H9 (cell line): ENCODE data around the gene DIAPH2. TPM values are rescaled to one million over a fixed set of nuclear protein-coding genes. Genes with fewer than 3 reads are reported as not detected.

Experiments used
- DNase-seq: peaks from one replicate; pipeline ENCODE4 v3.0.0-alpha.2; 2017
- H2AFZ ChIP-seq: one replicate; pipeline ENCODE4 v1.6.1; 2013; ENCODE audit warnings: mild to moderate bottlenecking, low read length, control low read depth, moderate library complexity
- H2AK5ac ChIP-seq: 2 replicates; pipeline ENCODE4 v1.6.1; 2013; ENCODE audit warnings: low read length, control low read depth, mixed read lengths; ENCODE audit not compliant: insufficient read length
- H2BK120ac ChIP-seq: one replicate; pipeline ENCODE4 v1.6.1; 2013; ENCODE audit warnings: low read depth, mild to moderate bottlenecking, low read length, control low read depth, inconsistent platforms; ENCODE audit not compliant: poor library complexity, severe bottlenecking
- H2BK12ac ChIP-seq: 2 replicates; pipeline ENCODE4 v1.6.1; 2013; ENCODE audit warnings: low read length, control low read depth, mixed read lengths, low read depth; ENCODE audit not compliant: insufficient read length
- H2BK15ac ChIP-seq: 2 replicates; pipeline ENCODE4 v1.6.1; 2013; ENCODE audit warnings: low read depth, low read length, control low read depth
- H2BK20ac ChIP-seq: one replicate; pipeline ENCODE4 v1.6.1; 2013; ENCODE audit warnings: low read depth, mild to moderate bottlenecking, low read length, control low read depth, inconsistent platforms; ENCODE audit not compliant: poor library complexity, severe bottlenecking
- H2BK5ac ChIP-seq: 2 replicates; pipeline ENCODE4 v1.6.1; 2013; ENCODE audit warnings: low read length, control low read depth, mixed read lengths; ENCODE audit not compliant: insufficient read length
- H3K14ac ChIP-seq: 2 replicates; pipeline ENCODE4 v1.6.1; 2013; ENCODE audit warnings: low read length, control low read depth; ENCODE audit not compliant: insufficient read depth
- H3K18ac ChIP-seq: 2 replicates; pipeline ENCODE4 v1.6.1; 2013; ENCODE audit warnings: low read depth, mild to moderate bottlenecking, mixed read lengths, low read length, control low read depth; ENCODE audit not compliant: insufficient read length
- H3K23ac ChIP-seq: 2 replicates; pipeline ENCODE4 v1.6.1; 2013; ENCODE audit warnings: low read length, control low read depth, mixed read lengths, low read depth; ENCODE audit not compliant: insufficient read length
- H3K23me2 ChIP-seq: 2 replicates; pipeline ENCODE4 v1.6.1; 2013; ENCODE audit warnings: low read depth, mild to moderate bottlenecking, mixed read lengths, low read length, control low read depth; ENCODE audit not compliant: insufficient read length, poor library complexity, severe bottlenecking
- H3K27ac ChIP-seq: 2 replicates; pipeline ENCODE4 v1.5.1; 2013; ENCODE audit warnings: low read length, control low read depth, mixed read lengths, low read depth; ENCODE audit not compliant: insufficient read length
- H3K27me3 ChIP-seq: 2 replicates; pipeline ENCODE4 v1.6.1; 2013; ENCODE audit warnings: low read length, control low read depth, inconsistent platforms; ENCODE audit not compliant: insufficient read depth
- H3K4ac ChIP-seq: 2 replicates; pipeline ENCODE4 v1.6.1; 2013; ENCODE audit warnings: low read depth, mild to moderate bottlenecking, control low read depth, inconsistent platforms, low read length, moderate library complexity
- H3K4me1 ChIP-seq: 2 replicates; pipeline ENCODE4 v1.6.1; 2013; ENCODE audit warnings: low read length, control low read depth, inconsistent platforms; ENCODE audit not compliant: insufficient read depth
- H3K4me2 ChIP-seq: 2 replicates; pipeline ENCODE4 v1.6.1; 2013; ENCODE audit warnings: low read length, control low read depth, mixed read lengths; ENCODE audit not compliant: insufficient read length, insufficient read depth
- H3K56ac ChIP-seq: 2 replicates; pipeline ENCODE4 v1.6.1; 2013; ENCODE audit warnings: low read depth, mild to moderate bottlenecking, mixed read lengths, low read length, control low read depth; ENCODE audit not compliant: insufficient read length
- H3K79me1 ChIP-seq: 2 replicates; pipeline ENCODE4 v1.6.1; 2013; ENCODE audit warnings: low read depth, mild to moderate bottlenecking, moderate library complexity, low read length, control low read depth, inconsistent platforms; ENCODE audit not compliant: insufficient read depth, poor library complexity, severe bottlenecking
- H3K79me2 ChIP-seq: 2 replicates; pipeline ENCODE4 v1.6.1; 2013; ENCODE audit warnings: low read length, control low read depth, inconsistent platforms; ENCODE audit not compliant: insufficient read depth
- H3K9ac ChIP-seq: 2 replicates; pipeline ENCODE4 v1.6.1; 2013; ENCODE audit warnings: low read length, control low read depth, mixed read lengths; ENCODE audit not compliant: insufficient read length; ENCODE audit errors: extremely low read depth
- H3K9me3 ChIP-seq: one replicate; pipeline ENCODE4 v1.6.1; 2013; ENCODE audit warnings: low read depth, low read length, inconsistent platforms; ENCODE audit not compliant: control insufficient read depth
- H3T11ph ChIP-seq: one replicate; pipeline ENCODE4 v1.6.1; 2013; ENCODE audit warnings: mild to moderate bottlenecking, low read length, control low read depth, inconsistent platforms
- H4K20me1 ChIP-seq: one replicate; pipeline ENCODE4 v1.6.1; 2013; ENCODE audit not compliant: control insufficient read depth, insufficient read length, insufficient read depth
- H4K5ac ChIP-seq: 2 replicates; pipeline ENCODE4 v1.6.1; 2013; ENCODE audit warnings: low read depth, mild to moderate bottlenecking, mixed read lengths, low read length, control low read depth; ENCODE audit not compliant: insufficient read length
- H4K8ac ChIP-seq: replicated peaks from 2 replicates; pipeline ENCODE4 v1.6.1; 2013; ENCODE audit warnings: low read length, control low read depth, mixed read lengths, low read depth; ENCODE audit not compliant: insufficient read length
- H4K91ac ChIP-seq: 2 replicates; pipeline ENCODE4 v1.6.1; 2013; ENCODE audit warnings: low read depth, mild to moderate bottlenecking, moderate library complexity, mixed read lengths, low read length, control low read depth; ENCODE audit not compliant: insufficient read length
- H3K27ac Mint-ChIP-seq, 3 experiments: 2 replicates in 2 of 3; 3 replicates in 1 of 3; pipeline ENCODE4 v1.8.0; 2020 to 2021; ENCODE audit warnings: mixed read lengths in 3 of 3, mild to moderate bottlenecking in 1 of 3, moderate library complexity in 1 of 3
- H3K27me3 Mint-ChIP-seq: 2 replicates; pipeline ENCODE4 v1.8.0; 2021; ENCODE audit warnings: low read depth, mild to moderate bottlenecking, moderate library complexity, mixed read lengths
- H3K36me3 Mint-ChIP-seq, 3 experiments: 2 replicates in 2 of 3; 3 replicates in 1 of 3; pipeline ENCODE4 v1.8.0; 2020 to 2021; ENCODE audit warnings: low read depth in 3 of 3, mixed read lengths in 3 of 3; ENCODE audit not compliant: insufficient read depth in 1 of 3
- H3K4me1 Mint-ChIP-seq, 2 experiments: 2 replicates each; pipeline ENCODE4 v1.8.0; 2020; ENCODE audit warnings: mixed read lengths in 2 of 2
- H3K4me3 Mint-ChIP-seq, 2 experiments: 2 replicates in 1 of 2; 3 replicates in 1 of 2; pipeline ENCODE4 v1.8.0; 2020 to 2021; ENCODE audit warnings: mild to moderate bottlenecking in 2 of 2, mixed read lengths in 2 of 2, moderate library complexity in 1 of 2
- H3K9me3 Mint-ChIP-seq, 2 experiments: 2 replicates in 1 of 2; 3 replicates in 1 of 2; pipeline ENCODE4 v1.8.0; 2020; ENCODE audit warnings: mild to moderate bottlenecking in 2 of 2, mixed read lengths in 2 of 2, moderate library complexity in 1 of 2
- CTCF ChIP-seq: fragments of 200-600 bp; sonication (generic); conservative IDR thresholded peaks from 3 replicates; pipeline ENCODE4 v1.8.0; 2021; ENCODE audit warnings: antibody characterized with exemption, mild to moderate bottlenecking
- WGBS: extraction: QIAGEN DNeasy Blood & Tissue Kit; methylation state at CpG from one replicate; pipeline ENCODE4 v1.1.7; 2013; ENCODE audit warnings: missing lambda C conversion rate, low lambda C conversion rate, mixed read lengths; ENCODE audit not compliant: insufficient read length; ENCODE audit errors: extremely low coverage; 5-methylcytosine and 5-hydroxymethylcytosine counted together
- total RNA-seq: library from RNA; stranded (reverse); gene quantifications from 2 replicates; pipeline ENCODE4 v1.2.1, GENCODE V29; 2021

The DIAPH2 gene
- total RNA-seq, 1 experiment from 2014 or later: 45.4 TPM

GRCh38 chrX:96756491-96756890 lies 71.8 kb downstream of the DIAPH2 start:
- Histone ChIP-seq H3K27me3 (no peaks in the 10 kb centered on the region), H3K79me1 (no peaks in the 10 kb centered on the region), H3K9me3 (no peaks in the 10 kb centered on the region), H3K4me2 (no peak overlapping the region), H2BK5ac (no peak overlapping the region), H4K5ac (no peak overlapping the region), H3K23ac (no peak overlapping the region), H4K20me1 (no peaks in the 10 kb centered on the region), H3K18ac (no peak overlapping the region), H2BK12ac (no peak overlapping the region), H2AK5ac (no peak overlapping the region), H3K56ac (no peak overlapping the region), H3K27ac (no peak overlapping the region), H3K4ac (no peak overlapping the region), H3K79me2 (no peaks in the 10 kb centered on the region), H2BK120ac (no peak overlapping the region), H3K9ac (no peak overlapping the region), H3T11ph (no peak overlapping the region), H3K4me1 (no peaks in the 10 kb centered on the region; the same call in 1 of the 2 replicates), H2BK15ac (no peak overlapping the region), H4K8ac (no peak overlapping the region), H3K14ac (no peak overlapping the region), H2AFZ (no peak overlapping the region), H2BK20ac (no peak overlapping the region), H3K23me2 (no peaks in the 10 kb centered on the region), H4K91ac (no peak overlapping the region)
- H3K4me3 Mint-ChIP-seq: no peak overlapping the region
- no peak for TF ChIP-seq CTCF
- peaks cover 6 to 8% of the 10 kb centered on the region in 2 experiments for H3K4me1 Mint-ChIP-seq
- no CpG with 5 or more reads among the region's 3 CpGs for WGBS
- H3K36me3 Mint-ChIP-seq: peaks cover 4 to 22% (median 9%) of the 10 kb centered on the region in 3 experiments; a peak in 6 of 7 replicates
- DNase-seq: no peak
- no peaks in the 10 kb centered on the region; the same call in 1 of the 2 replicates for H3K27me3 Mint-ChIP-seq
- H3K9me3 Mint-ChIP-seq: peaks cover 0 to 2% of the 10 kb centered on the region in 2 experiments; a peak in 2 of 5 replicates
- no peak overlapping the region for H3K27ac Mint-ChIP-seq
